Bronchial epithelial cell (primary cell): Measurements from ENCODE around the gene CDK8. TPM values are rescaled to one million over a fixed set of nuclear protein-coding genes. Genes with fewer than 3 reads are reported as not detected.

ENCODE experiments used
- DNase-seq: peaks from one replicate; pipeline ENCODE4 v3.0.0-alpha.2; 2010; ENCODE audit warnings: low read depth
- FAIRE-seq: peaks from 2 replicates; lab custom pipeline; 2011; peaks lifted over from hg19 to GRCh38; lab: Jason Lieb, UNC
- H3K27me3 ChIP-seq: 2 replicates; pipeline ENCODE4 v1.5.1; 2011; ENCODE audit warnings: low read length; ENCODE audit not compliant: control insufficient read depth, insufficient read depth
- H3K36me3 ChIP-seq: 2 replicates; pipeline ENCODE4 v1.5.1; 2011; ENCODE audit warnings: low read length; ENCODE audit not compliant: control insufficient read depth, insufficient read depth
- H3K4me3 ChIP-seq: 2 replicates; pipeline ENCODE4 v1.5.1; 2011; ENCODE audit warnings: mild to moderate bottlenecking, low read depth, low read length, control low read depth
- total RNA-seq: library from RNA; depleted of rRNA; stranded (reverse); fragments of >200 nt; gene quantifications from 2 replicates; pipeline ENCODE4 v1.2.1, GENCODE V29; 2014
- TF ChIP-seq, protein P1 (sequence below): IDR thresholded peaks from 2 replicates; pipeline ENCODE4 v1.5.1; 2011; ENCODE audit warnings: mild to moderate bottlenecking, moderate library complexity, low read length, control low read depth, inconsistent platforms; ENCODE audit not compliant: insufficient read depth, severe bottlenecking

Gene CDK8
- total RNA-seq, 1 donor from 2014 or later = 19.0 TPM

DNA sequence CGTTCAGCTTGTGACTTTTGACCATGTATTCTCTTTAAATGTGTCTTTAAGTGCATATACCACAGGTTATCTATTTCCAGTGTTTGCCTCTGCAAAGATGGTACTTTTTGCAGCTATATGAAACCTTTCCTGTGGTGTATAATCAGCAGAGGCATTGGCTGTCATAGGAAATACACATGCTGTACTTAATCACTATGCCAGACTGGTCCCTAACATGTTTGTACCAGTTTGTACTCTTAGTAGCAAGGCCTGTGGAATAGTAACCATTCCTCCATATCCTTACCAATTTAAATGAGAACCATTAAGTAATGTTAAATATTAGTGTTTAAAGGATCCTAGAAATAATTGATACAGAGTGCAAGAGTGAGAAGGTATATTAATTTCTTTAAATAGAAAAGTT is 69.8 kb downstream of the CDK8 start:
- Histone ChIP-seq H3K4me3 (no peak overlapping the region), H3K36me3 (no peaks in the 10 kb centered on the region), H3K27me3 (no peaks in the 10 kb centered on the region)
- TF ChIP-seq, protein P1, sequence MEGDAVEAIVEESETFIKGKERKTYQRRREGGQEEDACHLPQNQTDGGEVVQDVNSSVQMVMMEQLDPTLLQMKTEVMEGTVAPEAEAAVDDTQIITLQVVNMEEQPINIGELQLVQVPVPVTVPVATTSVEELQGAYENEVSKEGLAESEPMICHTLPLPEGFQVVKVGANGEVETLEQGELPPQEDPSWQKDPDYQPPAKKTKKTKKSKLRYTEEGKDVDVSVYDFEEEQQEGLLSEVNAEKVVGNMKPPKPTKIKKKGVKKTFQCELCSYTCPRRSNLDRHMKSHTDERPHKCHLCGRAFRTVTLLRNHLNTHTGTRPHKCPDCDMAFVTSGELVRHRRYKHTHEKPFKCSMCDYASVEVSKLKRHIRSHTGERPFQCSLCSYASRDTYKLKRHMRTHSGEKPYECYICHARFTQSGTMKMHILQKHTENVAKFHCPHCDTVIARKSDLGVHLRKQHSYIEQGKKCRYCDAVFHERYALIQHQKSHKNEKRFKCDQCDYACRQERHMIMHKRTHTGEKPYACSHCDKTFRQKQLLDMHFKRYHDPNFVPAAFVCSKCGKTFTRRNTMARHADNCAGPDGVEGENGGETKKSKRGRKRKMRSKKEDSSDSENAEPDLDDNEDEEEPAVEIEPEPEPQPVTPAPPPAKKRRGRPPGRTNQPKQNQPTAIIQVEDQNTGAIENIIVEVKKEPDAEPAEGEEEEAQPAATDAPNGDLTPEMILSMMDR = no peak
- DNase-seq = peak; percentile 55
- no peak for FAIRE-seq

DNA sequence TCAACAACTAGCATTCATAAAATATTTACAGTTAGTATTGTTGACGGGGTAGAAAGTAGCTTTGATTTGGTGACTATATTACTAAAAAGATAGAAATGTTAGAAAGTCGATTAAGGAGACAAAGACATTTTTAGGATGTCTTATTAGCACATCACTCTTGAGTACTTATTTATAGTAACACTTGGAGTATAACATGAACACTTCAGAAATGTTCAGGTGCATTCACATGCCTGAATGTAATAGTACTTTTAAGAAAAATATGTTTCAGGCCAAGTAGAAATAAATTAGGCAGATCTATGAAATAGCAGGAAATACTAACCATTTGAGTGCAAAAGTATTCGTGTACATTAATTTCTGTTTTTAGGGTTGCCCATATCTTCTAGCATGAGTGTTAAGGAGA is 70.4 kb downstream of the CDK8 start:
- H3K36me3 ChIP-seq = no peaks in the 10 kb centered on the region
- no peak for FAIRE-seq
- DNase-seq = no peak
- H3K4me3 ChIP-seq = no peak overlapping the region
- TF ChIP-seq, protein P1 = no peak
- no peaks in the 10 kb centered on the region for H3K27me3 ChIP-seq

DNA sequence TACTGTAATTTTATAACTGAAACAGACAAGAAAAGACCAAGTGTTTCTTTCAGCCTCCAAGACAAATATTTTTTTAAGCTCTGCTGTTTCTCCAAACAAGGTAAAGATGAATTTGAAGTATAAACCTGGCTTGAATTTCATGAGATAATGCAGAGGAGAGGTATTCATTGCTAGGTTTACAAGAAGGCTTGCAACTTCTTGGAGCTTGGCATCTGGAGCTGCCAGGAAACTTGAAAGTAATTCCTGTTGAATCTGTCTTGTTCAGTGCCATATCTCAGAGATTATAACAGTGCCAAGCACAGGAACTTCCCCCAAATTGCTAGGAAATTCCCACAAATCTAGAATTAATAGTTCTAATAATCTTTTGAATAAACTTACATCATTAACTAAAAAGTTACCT is 70.9 kb downstream of the CDK8 start:
- TF ChIP-seq, protein P1 = no peak
- no peak for FAIRE-seq
- DNase-seq = no peak
- Histone ChIP-seq H3K27me3 (no peaks in the 10 kb centered on the region), H3K4me3 (no peak overlapping the region), H3K36me3 (no peaks in the 10 kb centered on the region)

DNA sequence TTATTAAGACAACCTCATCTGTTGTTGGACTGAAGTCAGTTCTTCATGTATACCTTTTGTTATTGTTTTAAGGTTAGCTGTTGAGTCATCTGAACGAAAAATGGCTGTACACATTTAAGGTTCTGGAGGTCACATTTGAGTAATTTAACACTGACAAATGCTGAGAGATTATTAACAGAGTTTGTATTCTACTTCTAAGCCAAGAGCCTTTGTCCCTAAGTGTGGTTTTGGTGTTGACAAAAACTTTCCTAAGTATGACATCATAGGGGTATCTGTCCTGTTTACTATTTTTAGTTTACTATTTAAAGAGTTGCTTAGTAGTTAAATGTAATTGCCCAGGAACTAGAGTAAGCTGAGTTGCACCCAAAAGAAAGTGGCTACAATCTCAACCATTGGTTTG is 71.9 kb downstream of the CDK8 start:
- DNase-seq (peak; percentile 26), FAIRE-seq (no peak)
- Histone ChIP-seq H3K27me3 (no peaks in the 10 kb centered on the region), H3K4me3 (no peak overlapping the region), H3K36me3 (no peaks in the 10 kb centered on the region)
- TF ChIP-seq, protein P1 = no peak

DNA sequence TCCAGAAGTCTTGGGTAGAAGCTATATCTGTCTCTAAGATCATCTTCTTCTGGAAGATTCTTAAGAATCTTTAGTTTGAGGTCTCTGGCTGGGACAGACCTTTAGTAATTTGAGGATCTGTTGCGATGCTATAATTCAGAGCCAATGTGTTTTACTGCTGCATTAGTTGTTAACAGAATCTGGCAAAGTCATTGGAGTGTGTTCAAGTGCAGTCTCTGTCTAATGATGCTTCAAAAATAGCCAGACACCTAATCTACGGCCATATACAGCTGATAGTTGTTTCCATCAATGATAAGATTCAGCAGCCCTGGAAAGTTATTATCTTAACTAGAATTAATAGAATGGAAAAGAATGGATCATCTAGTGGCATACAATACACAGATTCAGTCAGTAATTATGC is 72.6 kb downstream of the CDK8 start:
- TF ChIP-seq, protein P1 = no peak
- Histone ChIP-seq H3K36me3 (no peaks in the 10 kb centered on the region), H3K27me3 (no peaks in the 10 kb centered on the region), H3K4me3 (no peak overlapping the region)
- no peak for DNase-seq
- FAIRE-seq = no peak
